Measurements from ENCODE around the gene TSHZ2. TPM values are rescaled to one million over a fixed set of nuclear protein-coding genes. Genes with fewer than 3 reads are reported as not detected.
"Not testable (repeated sequence)": the region's sequence is repeated elsewhere in the genome, so short reads cannot be mapped to it uniquely, and the experiment has no call there.

Gene TSHZ2
- total and polyA plus RNA-seq, 2 donors (not counting 3 experiments of a cell fraction or from before 2014, with no cell fraction given), result not detected

DNA sequence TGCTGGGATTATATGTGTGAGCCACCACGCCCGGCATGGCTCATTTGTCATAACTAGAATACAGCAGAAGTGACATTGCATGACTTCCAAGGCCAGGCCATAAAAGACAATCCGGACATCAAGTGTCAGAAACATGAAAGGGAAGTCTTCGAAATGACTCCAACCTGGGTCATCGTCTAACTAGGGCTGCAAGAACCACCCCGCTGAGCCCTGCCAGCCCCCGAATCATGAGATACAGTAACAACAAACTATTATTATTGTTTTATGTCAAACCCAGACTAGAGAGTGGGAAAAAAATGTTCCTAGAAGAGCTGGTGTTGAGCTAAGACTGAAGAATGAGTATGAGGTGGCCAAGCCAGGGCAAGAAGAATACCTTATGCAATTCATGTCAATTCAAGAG lies 561.9 kb downstream of the TSHZ2 start:
- Histone ChIP-seq H3K27ac (ENCODE audit: insufficient read depth, low read depth, low read length) (no peak overlapping the region), H3K4me3 (replicated peaks in 1 of 3; ENCODE audit: insufficient read depth in 1 of 3, low read depth in 1 of 3, low read length in 3 of 3) (no peak overlapping the region), H3K9me3 (replicated peaks; ENCODE audit: control insufficient read depth, insufficient read depth, low read length) (no peaks in the 10 kb centered on the region), H3K36me3 (ENCODE audit: control insufficient read depth in 2 of 2, extremely low read depth in 1 of 2, insufficient read depth in 2 of 2, low read length in 2 of 2) (no peaks in the 10 kb centered on the region), H3K9me1 (replicated peaks; ENCODE audit: control insufficient read depth, extremely low read depth, insufficient read depth, low read length) (no peaks in the 10 kb centered on the region), H3K4me1 (ENCODE audit: control insufficient read depth, extremely low read depth, insufficient read depth, low read length) (no peaks in the 10 kb centered on the region), H2AFZ (ENCODE audit: low read depth, low read length) (no peak overlapping the region), H4K20me1 (replicated peaks; ENCODE audit: control insufficient read depth, extremely low read depth, insufficient read depth, low read length) (no peaks in the 10 kb centered on the region), H3K27me3 (ENCODE audit: control insufficient read depth in 2 of 2, insufficient read depth in 2 of 2, low read length in 2 of 2) (no peaks in the 10 kb centered on the region), H3K9ac (replicated peaks; ENCODE audit: extremely low read depth, insufficient read depth, low read length) (no peak overlapping the region), H3K4me2 (ENCODE audit: insufficient read depth, low read length) (no peak overlapping the region), H3K79me2 (ENCODE audit: control insufficient read depth, insufficient read depth, low read length) (no peaks in the 10 kb centered on the region)
- POLR2A ChIA-PET, result no interaction called here
- FAIRE-seq, result no peak
- CTCF ChIA-PET, result no interaction called here
- no TSS peak for BruUV-seq (replicated peaks)
- no peak for DNase-seq (ENCODE audit: low read depth, low spot score)
- TF ChIP-seq, protein P1, sequence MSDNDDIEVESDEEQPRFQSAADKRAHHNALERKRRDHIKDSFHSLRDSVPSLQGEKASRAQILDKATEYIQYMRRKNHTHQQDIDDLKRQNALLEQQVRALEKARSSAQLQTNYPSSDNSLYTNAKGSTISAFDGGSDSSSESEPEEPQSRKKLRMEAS (IDR thresholded peaks at IDR 0.05; ENCODE audit: insufficient read depth, insufficient read length), result no peak
- no peak for TF ChIP-seq POLR2A (IDR thresholded peaks at IDR 0.05; ENCODE audit: low read depth, low read length)
- no peak for TF ChIP-seq POLR2AphosphoS5 (IDR thresholded peaks at IDR 0.05; ENCODE audit: insufficient read depth, low read depth, low read length)
- TF ChIP-seq, protein P2, sequence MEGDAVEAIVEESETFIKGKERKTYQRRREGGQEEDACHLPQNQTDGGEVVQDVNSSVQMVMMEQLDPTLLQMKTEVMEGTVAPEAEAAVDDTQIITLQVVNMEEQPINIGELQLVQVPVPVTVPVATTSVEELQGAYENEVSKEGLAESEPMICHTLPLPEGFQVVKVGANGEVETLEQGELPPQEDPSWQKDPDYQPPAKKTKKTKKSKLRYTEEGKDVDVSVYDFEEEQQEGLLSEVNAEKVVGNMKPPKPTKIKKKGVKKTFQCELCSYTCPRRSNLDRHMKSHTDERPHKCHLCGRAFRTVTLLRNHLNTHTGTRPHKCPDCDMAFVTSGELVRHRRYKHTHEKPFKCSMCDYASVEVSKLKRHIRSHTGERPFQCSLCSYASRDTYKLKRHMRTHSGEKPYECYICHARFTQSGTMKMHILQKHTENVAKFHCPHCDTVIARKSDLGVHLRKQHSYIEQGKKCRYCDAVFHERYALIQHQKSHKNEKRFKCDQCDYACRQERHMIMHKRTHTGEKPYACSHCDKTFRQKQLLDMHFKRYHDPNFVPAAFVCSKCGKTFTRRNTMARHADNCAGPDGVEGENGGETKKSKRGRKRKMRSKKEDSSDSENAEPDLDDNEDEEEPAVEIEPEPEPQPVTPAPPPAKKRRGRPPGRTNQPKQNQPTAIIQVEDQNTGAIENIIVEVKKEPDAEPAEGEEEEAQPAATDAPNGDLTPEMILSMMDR (IDR thresholded peaks at IDR 0.05; ENCODE audit: extremely low read depth in 1 of 2, insufficient read depth in 1 of 2, low read depth in 1 of 2, low read length in 2 of 2), result no peak
- dilution Hi-C loops (cut with MboI; ENCODE audit: extremely low pct_ligation_motif_present, low sequenced_read_pairs), result no loop called here
- intact Hi-C loops (cut with micrococcal nuclease), result no loop called here

DNA sequence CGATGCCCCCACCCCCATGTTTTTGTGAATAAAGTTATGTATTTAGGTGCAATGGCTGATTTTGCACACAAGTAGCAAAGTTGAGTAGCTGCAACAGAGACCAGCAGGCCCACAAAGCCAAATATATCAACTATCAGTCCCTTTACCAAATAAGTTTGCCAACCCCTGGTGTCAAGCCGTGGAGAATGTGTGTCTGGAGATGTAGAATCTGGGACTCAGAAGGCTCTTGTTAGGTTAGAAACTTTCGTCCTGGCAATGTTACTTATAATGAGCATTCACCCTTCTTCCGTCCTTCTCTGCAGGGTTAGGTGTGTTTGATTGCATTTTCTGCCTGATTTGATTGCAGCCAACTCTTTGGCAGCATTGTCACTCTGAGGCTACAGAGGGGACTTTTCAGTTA lies 563.7 kb downstream of the TSHZ2 start:
- no peaks in the 10 kb centered on the region for H3K27me3 ChIP-seq (ENCODE audit: control insufficient read depth in 2 of 2, insufficient read depth in 2 of 2, low read length in 2 of 2)
- intact Hi-C loops (cut with micrococcal nuclease), result no loop called here

DNA sequence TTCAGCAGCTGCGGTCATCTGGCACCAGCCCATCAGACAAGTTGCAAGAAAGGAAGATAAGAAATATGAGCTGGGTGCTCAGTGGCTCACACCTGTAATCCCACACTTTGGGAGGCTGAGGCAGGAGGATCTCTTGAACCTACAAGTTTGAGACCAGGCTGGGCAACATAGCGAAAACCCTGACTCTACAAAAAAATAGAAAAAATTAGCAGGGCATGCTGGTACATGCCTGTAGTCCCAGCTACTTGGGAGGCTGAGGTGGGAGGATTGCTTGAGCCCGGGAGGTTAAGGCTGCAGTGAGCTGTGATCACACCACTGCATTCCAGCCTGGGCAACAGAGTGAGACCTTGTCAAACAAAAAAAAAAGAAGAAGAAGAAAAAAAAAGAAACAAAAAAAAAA lies 564.2 kb downstream of the TSHZ2 start:
- H3K4me1 ChIP-seq (ENCODE audit: control insufficient read depth, extremely low read depth, insufficient read depth, low read length); H3K9ac ChIP-seq (replicated peaks; ENCODE audit: extremely low read depth, insufficient read depth, low read length); FAIRE-seq; H2AFZ ChIP-seq (ENCODE audit: low read depth, low read length); H3K9me1 ChIP-seq (replicated peaks; ENCODE audit: control insufficient read depth, extremely low read depth, insufficient read depth, low read length); H3K27me3 ChIP-seq (ENCODE audit: control insufficient read depth in 2 of 2, insufficient read depth in 2 of 2, low read length in 2 of 2); DNase-seq (ENCODE audit: low read depth, low spot score); H3K36me3 ChIP-seq (ENCODE audit: control insufficient read depth in 2 of 2, extremely low read depth in 1 of 2, insufficient read depth in 2 of 2, low read length in 2 of 2); intact Hi-C loops (cut with micrococcal nuclease); H3K4me2 ChIP-seq (ENCODE audit: insufficient read depth, low read length); H3K79me2 ChIP-seq (ENCODE audit: control insufficient read depth, insufficient read depth, low read length); H4K20me1 ChIP-seq (replicated peaks; ENCODE audit: control insufficient read depth, extremely low read depth, insufficient read depth, low read length); BruUV-seq (replicated peaks); POLR2A ChIA-PET; H3K27ac ChIP-seq (ENCODE audit: insufficient read depth, low read depth, low read length); H3K9me3 ChIP-seq (replicated peaks; ENCODE audit: control insufficient read depth, insufficient read depth, low read length); dilution Hi-C loops (cut with MboI; ENCODE audit: extremely low pct_ligation_motif_present, low sequenced_read_pairs); H3K4me3 ChIP-seq (replicated peaks in 1 of 3; ENCODE audit: insufficient read depth in 1 of 3, low read depth in 1 of 3, low read length in 3 of 3): not testable (repeated sequence)
- CTCF ChIA-PET, result interaction anchor here (0.6 to 1.7 kb wide), 2 partner anchors 11 to 34 kb away, joined by 5 to 8 read pairs; no protein-coding TSS in a partner anchor

More for the DNA sequence above, 563.7 kb downstream of the TSHZ2 start:
- FAIRE-seq (no peak), DNase-seq (ENCODE audit: low read depth, low spot score) (no peak)
- no TSS peak for BruUV-seq (replicated peaks)
- H4K20me1 ChIP-seq (replicated peaks; ENCODE audit: control insufficient read depth, extremely low read depth, insufficient read depth, low read length), result no peaks in the 10 kb centered on the region
- no peak overlapping the region for H3K9ac ChIP-seq (replicated peaks; ENCODE audit: extremely low read depth, insufficient read depth, low read length)
- no peaks in the 10 kb centered on the region for H3K79me2 ChIP-seq (ENCODE audit: control insufficient read depth, insufficient read depth, low read length)
- H2AFZ ChIP-seq (ENCODE audit: low read depth, low read length), result no peak overlapping the region
- no peak overlapping the region for H3K4me2 ChIP-seq (ENCODE audit: insufficient read depth, low read length)
- no peaks in the 10 kb centered on the region for H3K9me1 ChIP-seq (replicated peaks; ENCODE audit: control insufficient read depth, extremely low read depth, insufficient read depth, low read length)
- no peaks in the 10 kb centered on the region for H3K4me1 ChIP-seq (ENCODE audit: control insufficient read depth, extremely low read depth, insufficient read depth, low read length)
- no peaks in the 10 kb centered on the region for H3K9me3 ChIP-seq (replicated peaks; ENCODE audit: control insufficient read depth, insufficient read depth, low read length)
- dilution Hi-C loops (cut with MboI; ENCODE audit: extremely low pct_ligation_motif_present, low sequenced_read_pairs), result no loop called here
- H3K4me3 ChIP-seq (replicated peaks in 1 of 3; ENCODE audit: insufficient read depth in 1 of 3, low read depth in 1 of 3, low read length in 3 of 3), result no peak overlapping the region
- ChIA-PET POLR2A (no interaction called here), CTCF (interaction anchor here (1.7 kb wide), 1 partner anchor 12 kb away, joined by 8 read pairs; no protein-coding TSS in a partner anchor)
- H3K27ac ChIP-seq (ENCODE audit: insufficient read depth, low read depth, low read length), result no peak overlapping the region
- no peak for TF ChIP-seq POLR2AphosphoS5 (IDR thresholded peaks at IDR 0.05; ENCODE audit: insufficient read depth, low read depth, low read length)
- no peak for TF ChIP-seq POLR2A (IDR thresholded peaks at IDR 0.05; ENCODE audit: low read depth, low read length)
- no peaks in the 10 kb centered on the region for H3K36me3 ChIP-seq (ENCODE audit: control insufficient read depth in 2 of 2, extremely low read depth in 1 of 2, insufficient read depth in 2 of 2, low read length in 2 of 2)
